ENCODE measurements around the gene ST6GAL1. TPM values are rescaled to one million over a fixed set of nuclear protein-coding genes. Genes with fewer than 3 reads are reported as not detected.

ST6GAL1 gene
- total RNA-seq, 6 donors from 2014 or later = 72.6 to 141 (median 93.3) TPM

GRCh38 chr3:187024536-187025226, 94.4 kb downstream of the ST6GAL1 start:
- no peaks in the 10 kb centered on the region for H3K9me3 ChIP-seq
- TF ChIP-seq POLR2A (IDR thresholded peaks at IDR 0.05) (no peak), POLR2AphosphoS5 (IDR thresholded peaks at IDR 0.05) (no peak), EP300 (IDR thresholded peaks at IDR 0.05) (no peak), CTCF (IDR thresholded peaks at IDR 0.05) (no peak)
- ATAC-seq (ENCODE audit: low FRiP score in 2 of 2) (no peak), DNase-seq (no peak)
- H3K27ac ChIP-seq = peak overlapping the region in 2 of 4 donors; percentile 2 to 46
- H3K4me3 ChIP-seq = no peak overlapping the region
- H3K27me3 ChIP-seq = no peaks in the 10 kb centered on the region
- no peaks in the 10 kb centered on the region for H3K36me3 ChIP-seq
- peaks cover 6 to 11% (median 8%) of the 10 kb centered on the region in 4 donors for H3K4me1 ChIP-seq
- 68 to 78% methylated on average over 10 of the region's 10 CpGs for WGBS, 2 donors

GRCh38 chr3:187025254-187025655, 94.9 kb downstream of the ST6GAL1 start:
- DNase-seq (no peak), ATAC-seq (ENCODE audit: low FRiP score in 2 of 2) (no peak)
- Histone ChIP-seq H3K4me3 (no peak overlapping the region), H3K4me1 (peaks cover 8 to 13% (median 11%) of the 10 kb centered on the region in 4 donors), H3K9me3 (no peaks in the 10 kb centered on the region), H3K27me3 (no peaks in the 10 kb centered on the region), H3K36me3 (no peaks in the 10 kb centered on the region), H3K27ac (peak overlapping the region in 2 of 4 donors; percentile 2 to 46)
- no peak for TF ChIP-seq POLR2A (IDR thresholded peaks at IDR 0.05)
- TF ChIP-seq POLR2AphosphoS5 (IDR thresholded peaks at IDR 0.05) = no peak
- no peak for TF ChIP-seq CTCF (IDR thresholded peaks at IDR 0.05)
- TF ChIP-seq EP300 (IDR thresholded peaks at IDR 0.05) = no peak
- WGBS, 2 donors = 75 to 78% methylated on average over 6 of the region's 6 CpGs

GRCh38 chr3:187025656-187026316, 95.5 kb downstream of the ST6GAL1 start:
- DNase-seq (no peak), ATAC-seq (ENCODE audit: low FRiP score in 2 of 2) (no peak)
- H3K4me1 ChIP-seq = peaks cover 8 to 18% (median 11%) of the 10 kb centered on the region in 4 donors
- H3K27ac ChIP-seq = peak overlapping the region in 2 of 4 donors; percentile 2 to 46
- 70 to 72% methylated on average over 9 of the region's 9 CpGs for WGBS, 2 donors
- TF ChIP-seq POLR2AphosphoS5 (IDR thresholded peaks at IDR 0.05) (no peak), POLR2A (IDR thresholded peaks at IDR 0.05) (no peak), CTCF (IDR thresholded peaks at IDR 0.05) (no peak), EP300 (IDR thresholded peaks at IDR 0.05) (no peak)
- H3K36me3 ChIP-seq = no peaks in the 10 kb centered on the region
- no peak overlapping the region for H3K4me3 ChIP-seq
- no peaks in the 10 kb centered on the region for H3K27me3 ChIP-seq
- H3K9me3 ChIP-seq = no peaks in the 10 kb centered on the region

GRCh38 chr3:187026317-187026670, 96.0 kb downstream of the ST6GAL1 start:
- no peaks in the 10 kb centered on the region for H3K36me3 ChIP-seq
- 89 to 91% methylated on average over 2 of the region's 2 CpGs for WGBS, 2 donors

More at GRCh38 chr3:187026317-187026670, 96.0 kb downstream of the ST6GAL1 start:
- Histone ChIP-seq H3K4me3 (no peak overlapping the region), H3K27ac (peak overlapping the region in 1 of 4 donors; percentile 46), H3K9me3 (no peaks in the 10 kb centered on the region), H3K27me3 (no peaks in the 10 kb centered on the region), H3K4me1 (peaks cover 8 to 20% (median 11%) of the 10 kb centered on the region in 4 donors)
- no peak for ATAC-seq (ENCODE audit: low FRiP score in 2 of 2)
- no peak for TF ChIP-seq POLR2AphosphoS5 (IDR thresholded peaks at IDR 0.05)
- no peak for TF ChIP-seq POLR2A (IDR thresholded peaks at IDR 0.05)
- no peak for TF ChIP-seq CTCF (IDR thresholded peaks at IDR 0.05)
- DNase-seq = no peak

Data from upper lobe of left lung (tissue), 6 donors.